ENCODE data around the gene ABO. TPM values are rescaled to one million over a fixed set of nuclear protein-coding genes. Genes with fewer than 3 reads are reported as not detected.
"Not testable (repeated sequence)": the region's sequence is repeated elsewhere in the genome, so short reads cannot be mapped to it uniquely, and the experiment has no call there.

The ABO gene
- total RNA-seq, 2 experiments from 2014 or later, result not detected

- H3K4me3 Mint-ChIP-seq, H3K36me3 Mint-ChIP-seq, H3K27me3 Mint-ChIP-seq, H3K4me1 Mint-ChIP-seq, H3K27ac Mint-ChIP-seq, H3K9me3 Mint-ChIP-seq, DNase-seq: not testable (repeated sequence)
Measured at GRCh38 chr9:133231934-133232568, 43.0 kb downstream of the ABO start.

- not testable (repeated sequence) for H3K27me3 Mint-ChIP-seq, H3K27ac Mint-ChIP-seq, H3K4me3 Mint-ChIP-seq, H3K9me3 Mint-ChIP-seq, DNase-seq, H3K36me3 Mint-ChIP-seq, H3K4me1 Mint-ChIP-seq
Measured at GRCh38 chr9:133230514-133230913, 44.5 kb downstream of the ABO start.

GRCh38 chr9:133230093-133230492, 44.9 kb downstream of the ABO start:
- Mint-ChIP-seq H3K27me3 (no peaks in the 10 kb centered on the region), H3K4me1 (no peaks in the 10 kb centered on the region), H3K36me3 (no peaks in the 10 kb centered on the region), H3K27ac (no peak overlapping the region), H3K4me3 (no peak overlapping the region), H3K9me3 (no peaks in the 10 kb centered on the region)
- DNase-seq, result no peak

GRCh38 chr9:133228474-133229193, 46.4 kb downstream of the ABO start:
- DNase-seq, H3K27ac Mint-ChIP-seq, H3K4me1 Mint-ChIP-seq, H3K9me3 Mint-ChIP-seq, H3K27me3 Mint-ChIP-seq, H3K36me3 Mint-ChIP-seq, H3K4me3 Mint-ChIP-seq: not testable (repeated sequence)

GRCh38 chr9:133227996-133228395, 47.0 kb downstream of the ABO start:
- not testable (repeated sequence) for H3K9me3 Mint-ChIP-seq, H3K4me1 Mint-ChIP-seq, H3K27me3 Mint-ChIP-seq, DNase-seq, H3K4me3 Mint-ChIP-seq, H3K27ac Mint-ChIP-seq, H3K36me3 Mint-ChIP-seq

GRCh38 chr9:133227242-133227860, 47.6 kb downstream of the ABO start:
- no peaks in the 10 kb centered on the region for H3K36me3 Mint-ChIP-seq
- H3K9me3 Mint-ChIP-seq, result no peaks in the 10 kb centered on the region
- DNase-seq, result no peak
- no peak overlapping the region for H3K27ac Mint-ChIP-seq
- H3K4me3 Mint-ChIP-seq, result no peak overlapping the region
- H3K27me3 Mint-ChIP-seq, result peaks cover 8% of the 10 kb centered on the region
- H3K4me1 Mint-ChIP-seq, result no peaks in the 10 kb centered on the region

GRCh38 chr9:133226219-133227171, 48.5 kb downstream of the ABO start:
- DNase-seq, result no peak
- H3K36me3 Mint-ChIP-seq, result no peaks in the 10 kb centered on the region
- no peak overlapping the region for H3K4me3 Mint-ChIP-seq
- peaks cover 8% of the 10 kb centered on the region for H3K27me3 Mint-ChIP-seq
- H3K9me3 Mint-ChIP-seq, result no peaks in the 10 kb centered on the region
- H3K27ac Mint-ChIP-seq, result no peak overlapping the region
- no peaks in the 10 kb centered on the region for H3K4me1 Mint-ChIP-seq

GRCh38 chr9:133225171-133226011, 49.6 kb downstream of the ABO start:
- Mint-ChIP-seq H3K9me3 (no peaks in the 10 kb centered on the region), H3K4me3 (no peak overlapping the region), H3K4me1 (no peaks in the 10 kb centered on the region), H3K27me3 (peaks cover 13% of the 10 kb centered on the region), H3K27ac (no peak overlapping the region), H3K36me3 (no peaks in the 10 kb centered on the region)
- no peak for DNase-seq

- DNase-seq, result no peak
- Mint-ChIP-seq H3K27ac (no peak overlapping the region), H3K36me3 (no peaks in the 10 kb centered on the region), H3K9me3 (no peaks in the 10 kb centered on the region), H3K27me3 (peaks cover 19% of the 10 kb centered on the region), H3K4me1 (no peaks in the 10 kb centered on the region), H3K4me3 (no peak overlapping the region)
Measured at GRCh38 chr9:133224762-133225161, 50.2 kb downstream of the ABO start.

GRCh38 chr9:133223159-133223756, 51.7 kb downstream of the ABO start:
- not testable (repeated sequence) for H3K36me3 Mint-ChIP-seq, H3K4me3 Mint-ChIP-seq, H3K9me3 Mint-ChIP-seq, DNase-seq, H3K27ac Mint-ChIP-seq, H3K4me1 Mint-ChIP-seq
- H3K27me3 Mint-ChIP-seq, result peaks cover 31% of the 10 kb centered on the region

- not testable (repeated sequence) for H3K4me1 Mint-ChIP-seq, H3K9me3 Mint-ChIP-seq, H3K27ac Mint-ChIP-seq, H3K4me3 Mint-ChIP-seq, DNase-seq, H3K36me3 Mint-ChIP-seq
- peaks cover 41% of the 10 kb centered on the region for H3K27me3 Mint-ChIP-seq
Measured at GRCh38 chr9:133221994-133222393, 53.0 kb downstream of the ABO start.

- no peaks in the 10 kb centered on the region for H3K36me3 Mint-ChIP-seq
- H3K27me3 Mint-ChIP-seq, result peaks cover 47% of the 10 kb centered on the region
- H3K9me3 Mint-ChIP-seq, result no peaks in the 10 kb centered on the region
- DNase-seq, result no peak
- H3K4me3 Mint-ChIP-seq, result no peak overlapping the region
- no peaks in the 10 kb centered on the region for H3K4me1 Mint-ChIP-seq
- no peak overlapping the region for H3K27ac Mint-ChIP-seq
Measured at GRCh38 chr9:133221177-133221809, 53.7 kb downstream of the ABO start.

GRCh38 chr9:133218049-133218975, 56.7 kb downstream of the ABO start:
- not testable (repeated sequence) for H3K27ac Mint-ChIP-seq, H3K36me3 Mint-ChIP-seq, H3K9me3 Mint-ChIP-seq, DNase-seq, H3K4me3 Mint-ChIP-seq, H3K4me1 Mint-ChIP-seq
- peaks cover 60% of the 10 kb centered on the region for H3K27me3 Mint-ChIP-seq
